ENCODE data around the gene ZIC5.
"Not testable (repeated sequence)": the region's sequence is repeated elsewhere in the genome, so short reads cannot be mapped to it uniquely, and the experiment has no call there.

- not testable (repeated sequence) for TF ChIP-seq CTCF (IDR thresholded peaks at IDR 0.05; ENCODE audit: poor library complexity, severe bottlenecking); RAD21 (conservative IDR thresholded peaks at IDR 0.05); EZH2 (IDR thresholded peaks at IDR 0.05; ENCODE audit: borderline replicate concordance, insufficient read depth, low read length, poor library complexity, severe bottlenecking); EP300 (conservative IDR thresholded peaks at IDR 0.05; ENCODE audit: poor library complexity, severe bottlenecking); TAF1 (IDR thresholded peaks at IDR 0.05; ENCODE audit: low read depth); REST (IDR thresholded peaks at IDR 0.05; ENCODE audit: borderline replicate concordance); POLR2AphosphoS5 (IDR thresholded peaks at IDR 0.05)
These were observed 19.9 kb downstream of the ZIC5 start for GRCh38 chr13:99951666-99952065.

All from neural cell (in vitro differentiated cells).